Superior temporal gyrus (tissue), 1 donor: ENCODE data around the gene LZTS3.
"Not testable (repeated sequence)": the region's sequence is repeated elsewhere in the genome, so short reads cannot be mapped to it uniquely, and the experiment has no call there.

Source experiments
- DNase-seq: peaks from one replicate; pipeline ENCODE4 v3.0.0-alpha.2; 2016; ENCODE audit errors: extremely low spot score

LZTS3 gene

GRCh38 chr20:3167738-3168078, 5.6 kb downstream of the LZTS3 start:
- DNase-seq: no peak

- DNase-seq: no peak
Observed at GRCh38 chr20:3166913-3167342, 6.4 kb downstream of the LZTS3 start.

GRCh38 chr20:3166338-3166912, 6.9 kb downstream of the LZTS3 start:
- no peak for DNase-seq

GRCh38 chr20:3165473-3166337, 7.6 kb downstream of the LZTS3 start:
- DNase-seq: no peak

- DNase-seq: no peak
Observed at GRCh38 chr20:3164763-3165410, 8.5 kb downstream of the LZTS3 start.

GRCh38 chr20:3164043-3164762, 9.1 kb downstream of the LZTS3 start:
- no peak for DNase-seq

GRCh38 chr20:3163099-3164042, 10.0 kb downstream of the LZTS3 start:
- DNase-seq: no peak

- no peak for DNase-seq
Observed at GRCh38 chr20:3162080-3162611, 11.2 kb downstream of the LZTS3 start.

- no peak for DNase-seq
Observed at GRCh38 chr20:3161316-3162079, 11.9 kb downstream of the LZTS3 start.

GRCh38 chr20:3160418-3160817, 12.9 kb downstream of the LZTS3 start:
- DNase-seq: no peak

GRCh38 chr20:3158968-3159431, 14.3 kb downstream of the LZTS3 start:
- no peak for DNase-seq

- no peak for DNase-seq
Observed at GRCh38 chr20:3157817-3158216, 15.5 kb downstream of the LZTS3 start.

GRCh38 chr20:3156811-3157619, 16.3 kb downstream of the LZTS3 start:
- DNase-seq: no peak

GRCh38 chr20:3152057-3152644, 21.2 kb downstream of the LZTS3 start:
- DNase-seq: not testable (repeated sequence)

- no peak for DNase-seq
Observed at GRCh38 chr20:3150908-3151307, 22.4 kb downstream of the LZTS3 start.

GRCh38 chr20:3146732-3147341, 26.5 kb downstream of the LZTS3 start:
- DNase-seq: peak; percentile 32

GRCh38 chr20:3141757-3142156, 31.6 kb downstream of the LZTS3 start:
- DNase-seq: no peak

- DNase-seq: no peak
Observed at GRCh38 chr20:3137492-3137891, 35.9 kb downstream of the LZTS3 start.
